ENCODE data around the gene C4orf33.
"Not testable (repeated sequence)": the region's sequence is repeated elsewhere in the genome, so short reads cannot be mapped to it uniquely, and the experiment has no call there.

C4orf33 gene

GRCh38 chr4:129095811-129096454, at the start of gene C4orf33:
Gene C4orf33, plus strand, starts transcription at chr4:129096152. Its CDS starts 6,459 bp downstream, at chr4:129102611.
- in situ Hi-C loops (cut with MboI; ENCODE audit: low sequenced_read_pairs), result no loop called here

DNA sequence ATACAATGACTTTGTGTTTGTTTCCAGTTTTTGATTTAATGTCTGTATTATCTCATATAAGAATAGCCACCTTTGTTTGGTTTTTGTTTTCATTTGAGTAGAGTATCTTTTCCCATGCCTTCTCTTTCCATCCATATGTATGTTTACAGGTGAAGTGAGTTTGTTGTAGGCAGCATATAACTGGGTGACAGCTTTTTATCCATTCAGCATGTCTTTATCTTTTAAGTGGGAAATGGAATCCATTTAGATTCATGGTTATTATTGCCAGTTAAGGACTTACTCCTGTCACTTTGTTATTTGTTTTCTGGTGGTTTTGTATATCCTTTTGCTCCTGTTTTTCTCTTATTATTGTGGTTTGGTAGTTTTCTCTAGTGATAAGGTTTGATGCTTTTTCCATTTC, 36.9 kb upstream of the C4orf33 start:
- in situ Hi-C loops (cut with MboI; ENCODE audit: low sequenced_read_pairs), result no loop called here

- in situ Hi-C loops (cut with MboI; ENCODE audit: low sequenced_read_pairs), result no loop called here
These were observed 33.4 kb upstream of the C4orf33 start for GRCh38 chr4:129062580-129062979.

- in situ Hi-C loops (cut with MboI; ENCODE audit: low sequenced_read_pairs), result no loop called here
These were observed 32.3 kb upstream of the C4orf33 start for GRCh38 chr4:129063640-129064039.

DNA sequence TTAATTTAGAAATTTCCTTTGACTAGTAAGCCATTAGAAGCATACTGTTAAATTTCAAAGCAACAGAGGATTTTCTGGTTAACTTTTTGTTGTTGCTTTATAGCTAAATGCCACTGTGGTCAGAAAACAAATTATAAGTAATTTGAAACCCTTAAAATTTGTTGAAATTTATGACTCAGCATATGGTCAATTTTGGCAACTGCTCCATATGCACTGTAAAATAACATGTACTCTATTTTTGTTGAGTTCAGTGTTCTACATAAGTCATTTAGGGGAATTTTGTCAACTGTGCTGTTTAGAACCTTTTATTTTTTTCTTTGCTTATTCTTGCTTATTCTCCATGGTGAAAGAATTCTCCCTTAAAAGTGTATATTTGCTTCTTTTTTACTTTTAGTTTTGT, 31.2 kb upstream of the C4orf33 start:
- in situ Hi-C loops (cut with MboI; ENCODE audit: low sequenced_read_pairs), result no loop called here

- in situ Hi-C loops (cut with MboI; ENCODE audit: low sequenced_read_pairs), result not testable (repeated sequence)
These were observed 26.4 kb upstream of the C4orf33 start for GRCh38 chr4:129069537-129069936.

GRCh38 chr4:129077326-129077725, 18.6 kb upstream of the C4orf33 start:
- in situ Hi-C loops (cut with MboI; ENCODE audit: low sequenced_read_pairs), result no loop called here

GRCh38 chr4:129080129-129080528, 15.8 kb upstream of the C4orf33 start:
- in situ Hi-C loops (cut with MboI; ENCODE audit: low sequenced_read_pairs), result no loop called here

DNA sequence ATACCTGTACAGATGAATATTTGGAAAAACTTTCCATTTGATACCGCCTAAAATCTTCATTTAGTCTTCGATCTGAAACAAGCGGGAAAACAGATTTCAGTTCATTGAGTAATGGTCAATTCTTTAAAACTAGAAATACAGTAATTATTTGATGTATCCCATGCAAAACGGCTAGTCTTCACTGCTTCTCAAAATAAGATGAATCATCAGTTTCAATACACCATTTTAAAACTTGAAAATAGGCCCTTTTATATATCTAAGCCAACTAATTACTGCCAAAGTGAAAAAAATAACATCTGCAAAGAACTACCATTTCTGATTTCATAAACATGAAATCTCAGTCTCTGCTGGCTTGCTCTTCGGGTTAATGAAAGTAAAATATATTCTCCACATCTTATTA, 13.7 kb upstream of the C4orf33 start:
- in situ Hi-C loops (cut with MboI; ENCODE audit: low sequenced_read_pairs), result no loop called here

GRCh38 chr4:129085472-129085871, 10.5 kb upstream of the C4orf33 start:
- in situ Hi-C loops (cut with MboI; ENCODE audit: low sequenced_read_pairs), result no loop called here

DNA sequence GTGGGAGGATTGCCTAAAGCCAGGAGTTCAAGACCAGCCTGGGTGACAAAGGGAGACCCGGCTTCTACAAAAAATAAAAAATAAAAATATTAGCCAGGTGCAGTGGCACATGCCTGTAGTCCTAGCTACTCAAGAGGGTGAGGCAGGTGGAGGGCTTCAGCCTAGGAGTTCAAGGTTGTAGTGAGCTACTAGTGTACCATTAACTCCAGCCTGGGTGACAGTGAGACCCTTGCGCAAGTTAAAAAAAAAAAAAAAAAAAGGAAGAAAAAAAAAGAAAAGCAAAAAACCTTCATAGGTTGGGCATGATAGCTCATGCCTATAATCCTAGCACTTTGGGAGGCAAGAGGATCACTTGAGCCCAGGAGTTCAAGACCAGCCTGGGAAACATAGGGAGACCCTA, 8.4 kb upstream of the C4orf33 start:
- in situ Hi-C loops (cut with MboI; ENCODE audit: low sequenced_read_pairs), result no loop called here

DNA sequence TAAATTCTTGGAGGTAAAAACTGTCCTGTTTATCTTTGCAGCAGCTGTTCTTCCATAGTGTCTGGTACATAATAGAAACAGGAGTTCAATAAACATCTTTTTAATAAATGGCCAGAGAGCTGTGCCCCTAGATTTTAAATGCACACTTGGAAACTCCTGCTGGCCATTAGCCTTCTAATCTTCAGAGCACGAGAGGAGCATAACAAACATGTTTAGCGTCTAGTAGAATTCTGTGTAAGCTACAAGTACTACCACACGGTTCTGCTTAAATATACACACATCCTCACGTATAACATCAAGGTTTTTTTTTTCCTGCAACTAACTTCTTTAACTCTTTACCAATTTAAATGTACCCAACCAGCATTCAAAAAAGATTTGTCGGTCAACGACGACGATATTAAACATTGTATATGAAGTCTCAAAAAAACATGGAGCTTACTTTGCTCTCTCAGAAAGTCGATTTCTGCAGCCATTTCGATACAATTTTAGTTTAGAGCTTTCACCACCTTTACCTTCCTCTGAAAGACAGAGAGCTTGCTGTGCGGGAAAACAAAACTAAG, 3.2 kb upstream of the C4orf33 start:
- in situ Hi-C loops (cut with MboI; ENCODE audit: low sequenced_read_pairs), result no loop called here

DNA sequence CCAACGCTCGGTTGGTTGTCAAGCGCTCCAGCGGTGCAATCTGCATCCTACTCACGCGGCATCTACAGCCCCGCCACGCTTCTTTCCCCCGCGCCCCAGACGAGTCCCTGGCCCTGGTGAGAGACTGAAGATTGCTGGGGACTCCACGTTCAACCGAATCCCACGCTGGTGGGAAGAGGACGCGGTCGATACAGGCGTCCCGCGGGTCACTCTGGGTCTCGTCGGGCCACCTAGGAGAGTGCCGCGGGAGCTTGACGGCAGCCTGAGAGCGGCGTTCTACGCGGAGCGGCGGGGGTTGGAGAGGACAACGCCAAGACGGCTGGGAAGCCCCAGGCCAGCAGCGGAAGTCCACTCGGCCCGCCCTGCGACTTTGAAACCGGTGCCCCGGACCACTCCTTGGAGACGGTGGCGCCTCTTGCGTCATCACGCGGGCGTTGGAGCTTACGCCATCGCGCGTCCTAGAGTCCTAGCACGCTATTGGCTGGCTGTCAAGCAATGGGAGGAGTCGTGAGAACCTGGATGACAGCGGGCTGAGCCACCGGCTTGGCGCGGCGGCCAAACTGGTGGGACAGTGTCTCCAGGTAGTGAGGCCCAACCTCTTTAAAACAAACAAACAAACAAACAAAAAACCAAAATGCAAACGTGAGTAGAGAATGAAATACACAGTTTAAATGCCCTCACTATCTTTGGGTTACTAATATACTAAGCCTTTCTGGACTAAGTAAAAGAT, 2.6 kb upstream of the C4orf33 start, which contains the start of gene SCLT1:
Gene SCLT1 (minus strand): TSS at position 349 of the 730 bp plus-strand sequence. CDS start 436 bp downstream, outside the sequence.
- in situ Hi-C loops (cut with MboI; ENCODE audit: low sequenced_read_pairs), result no loop called here

DNA sequence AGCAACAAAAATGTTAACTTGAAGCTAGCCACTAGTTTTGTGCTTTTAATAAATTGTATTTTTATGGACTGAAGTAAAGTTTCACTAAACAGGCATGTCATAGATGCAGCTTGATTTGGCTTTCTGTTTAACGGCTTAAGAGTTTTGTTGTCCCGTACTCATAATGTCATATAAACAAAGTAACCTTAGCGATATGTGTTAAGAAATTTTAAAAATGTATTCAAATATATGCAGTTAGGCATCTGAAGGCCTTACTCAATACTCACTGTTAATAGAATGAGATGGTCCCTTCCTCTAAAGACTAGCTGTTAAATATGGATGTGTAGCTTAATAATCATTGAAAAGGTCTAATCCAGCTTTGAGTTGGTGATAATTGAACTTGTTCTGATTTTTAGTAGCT, 1.6 kb upstream of the C4orf33 start:
- in situ Hi-C loops (cut with MboI; ENCODE audit: low sequenced_read_pairs), result no loop called here

- in situ Hi-C loops (cut with MboI; ENCODE audit: low sequenced_read_pairs), result no loop called here
These were observed 2.6 kb downstream of the C4orf33 start for GRCh38 chr4:129098531-129099001.

DNA sequence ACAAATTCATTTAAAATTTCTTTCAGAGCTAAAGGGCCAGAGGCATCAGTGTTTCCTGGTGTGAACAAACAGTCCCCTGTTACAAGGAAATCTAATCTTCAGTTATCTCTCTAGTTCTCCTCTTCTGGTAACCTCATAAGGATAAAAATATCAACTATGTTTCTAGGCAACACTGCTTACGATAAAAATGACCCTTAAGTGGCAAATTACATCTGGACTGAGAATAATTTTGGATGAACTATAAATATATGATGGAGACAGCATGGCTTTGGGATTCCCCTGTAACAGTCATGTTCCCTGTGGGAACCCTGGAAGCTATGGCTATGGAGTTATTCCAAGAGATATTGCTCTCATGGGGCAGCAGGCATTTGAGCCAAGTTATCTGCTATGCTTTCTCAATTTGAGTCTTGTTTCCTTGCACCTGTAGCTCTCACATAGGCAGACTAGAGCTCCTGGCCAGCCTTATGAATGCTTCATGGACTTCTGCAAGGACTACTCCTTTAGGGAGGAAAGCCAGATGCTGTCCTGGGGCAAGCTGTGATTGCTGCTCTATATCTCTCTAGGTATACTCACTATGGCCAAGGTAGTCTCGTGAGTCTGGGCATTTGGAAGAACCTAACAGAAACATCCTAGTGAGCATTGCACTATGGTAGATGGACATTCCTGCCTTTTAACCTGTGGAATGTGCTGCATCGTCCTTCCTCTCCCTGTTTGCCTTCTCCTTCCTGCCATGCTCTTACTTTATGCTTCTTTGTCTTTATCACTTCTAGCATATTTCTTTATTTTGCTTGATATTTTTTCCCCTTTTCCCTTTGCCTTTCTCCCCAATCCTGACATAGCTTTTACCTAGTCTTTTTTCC, 14.2 kb downstream of the C4orf33 start:
- in situ Hi-C loops (cut with MboI; ENCODE audit: low sequenced_read_pairs), result no loop called here

DNA sequence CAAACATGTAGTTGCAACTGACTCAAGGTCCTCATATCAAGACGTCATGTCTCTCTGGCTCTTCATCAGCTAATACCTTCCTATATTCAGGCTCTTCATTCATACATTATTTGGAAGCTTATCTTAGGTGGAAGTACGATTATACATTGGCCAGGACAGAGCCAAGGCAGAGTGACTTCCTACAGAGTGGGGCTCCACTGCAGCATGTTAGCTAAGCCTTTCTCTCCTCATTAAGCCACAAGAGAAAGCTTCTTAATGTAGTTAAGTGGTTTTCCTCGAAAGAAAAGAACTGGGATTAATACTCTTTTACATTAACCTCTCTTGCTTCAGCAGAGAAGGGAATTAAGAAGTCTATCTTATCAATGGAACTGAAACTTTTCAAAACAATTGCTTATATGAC, 15.0 kb downstream of the C4orf33 start:
- in situ Hi-C loops (cut with MboI; ENCODE audit: low sequenced_read_pairs), result no loop called here

GRCh38 chr4:129111919-129112318, 16.0 kb downstream of the C4orf33 start:
- in situ Hi-C loops (cut with MboI; ENCODE audit: low sequenced_read_pairs), result no loop called here

GRCh38 chr4:129113434-129113833, 17.5 kb downstream of the C4orf33 start:
- in situ Hi-C loops (cut with MboI; ENCODE audit: low sequenced_read_pairs), result no loop called here

DNA sequence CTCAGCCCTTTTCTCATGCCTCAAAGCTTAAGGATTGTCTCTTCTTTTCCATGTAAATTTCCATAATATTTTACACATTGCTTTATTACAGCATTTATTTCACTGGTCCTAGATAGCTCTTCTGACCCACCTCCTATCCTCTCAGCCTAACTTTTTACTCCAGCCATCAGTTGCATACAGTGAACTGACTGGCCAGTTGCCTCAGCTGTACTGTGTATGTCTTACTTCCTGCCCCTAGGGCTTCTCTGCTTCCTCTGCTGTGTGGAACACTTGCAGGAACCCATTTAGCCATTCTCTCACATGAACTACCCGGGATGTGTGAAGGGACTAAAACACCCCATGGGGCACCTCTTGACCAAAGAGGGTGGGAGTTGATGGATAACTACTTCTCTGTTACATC, 18.0 kb downstream of the C4orf33 start:
- in situ Hi-C loops (cut with MboI; ENCODE audit: low sequenced_read_pairs), result no loop called here

GRCh38 chr4:129117705-129118104, 21.8 kb downstream of the C4orf33 start:
- in situ Hi-C loops (cut with MboI; ENCODE audit: low sequenced_read_pairs), result no loop called here
